Measurements from ENCODE around the gene TCHH.

TCHH gene

DNA sequence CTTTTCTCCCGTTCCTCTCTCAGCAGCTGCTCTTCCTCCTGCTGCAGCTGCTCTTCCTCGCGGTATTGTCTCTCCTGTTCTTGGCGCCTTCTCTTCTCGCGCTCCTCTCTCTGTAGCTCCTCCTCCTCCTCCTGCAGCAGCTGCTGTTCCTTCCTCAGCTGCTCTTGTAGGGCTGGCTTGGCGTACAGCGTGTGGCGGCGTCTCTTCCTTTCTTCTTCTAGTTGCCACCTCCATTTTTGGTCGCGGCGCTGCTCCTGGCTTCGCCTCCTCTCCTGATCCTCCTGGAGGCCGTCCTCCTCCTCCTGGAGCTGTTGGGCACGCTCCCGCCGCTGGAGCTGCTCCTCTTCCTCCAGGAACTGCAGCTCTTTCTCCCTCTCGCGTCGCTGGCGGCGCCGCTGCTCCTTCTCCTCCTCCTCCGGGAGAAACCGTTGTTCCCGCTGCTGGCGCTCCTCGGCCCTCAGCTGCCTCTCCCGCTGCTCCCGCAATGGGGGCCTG is 4.8 kb downstream of the TCHH start (continued):
- TF ChIP-seq ZNF132 (tag by site-specific recombination; IDR thresholded peaks at IDR 0.05; ENCODE audit: borderline replicate concordance) (no peak), SP3 (tag by site-specific recombination; IDR thresholded peaks at IDR 0.05) (peak; percentile 38; the same call in 1 of the 2 replicates), ZNF785 (tag by site-specific recombination; IDR thresholded peaks at IDR 0.05) (no peak), ZNF670 (tag by site-specific recombination; IDR thresholded peaks at IDR 0.05; ENCODE audit: low read depth) (no peak), ZNF2 (tag by site-specific recombination; IDR thresholded peaks at IDR 0.05) (no peak), ZNF473 (tag by site-specific recombination; IDR thresholded peaks at IDR 0.05) (no peak), TRIM28 (IDR thresholded peaks at IDR 0.05; ENCODE audit: borderline replicate concordance, low read length) (peak; percentile 70; the same call in 1 of the 2 replicates), ZNF843 (tag by site-specific recombination; IDR thresholded peaks at IDR 0.05) (no peak), HOXD13 (CRISPR knock-in tag; IDR thresholded peaks at IDR 0.05; ENCODE audit: borderline replicate concordance) (no peak), KLF16 (tag by site-specific recombination; IDR thresholded peaks at IDR 0.05) (peak; percentile 29; the same call in 1 of the 2 replicates), ZNF157 (tag by site-specific recombination; IDR thresholded peaks at IDR 0.05) (no peak), ZNF211 (tag by site-specific recombination; IDR thresholded peaks at IDR 0.05; ENCODE audit: low read depth) (no peak), ZNF544 (tag by site-specific recombination; IDR thresholded peaks at IDR 0.05) (no peak), ZNF626 (tag by site-specific recombination; IDR thresholded peaks at IDR 0.05) (no peak), GFI1B (tag by site-specific recombination; IDR thresholded peaks at IDR 0.05) (no peak), MYNN (tag by site-specific recombination; IDR thresholded peaks at IDR 0.05; ENCODE audit: borderline replicate concordance) (no peak), ZNF16 (tag by site-specific recombination; IDR thresholded peaks at IDR 0.05; ENCODE audit: low read depth) (no peak)
- TF ChIP-seq, protein P1, sequence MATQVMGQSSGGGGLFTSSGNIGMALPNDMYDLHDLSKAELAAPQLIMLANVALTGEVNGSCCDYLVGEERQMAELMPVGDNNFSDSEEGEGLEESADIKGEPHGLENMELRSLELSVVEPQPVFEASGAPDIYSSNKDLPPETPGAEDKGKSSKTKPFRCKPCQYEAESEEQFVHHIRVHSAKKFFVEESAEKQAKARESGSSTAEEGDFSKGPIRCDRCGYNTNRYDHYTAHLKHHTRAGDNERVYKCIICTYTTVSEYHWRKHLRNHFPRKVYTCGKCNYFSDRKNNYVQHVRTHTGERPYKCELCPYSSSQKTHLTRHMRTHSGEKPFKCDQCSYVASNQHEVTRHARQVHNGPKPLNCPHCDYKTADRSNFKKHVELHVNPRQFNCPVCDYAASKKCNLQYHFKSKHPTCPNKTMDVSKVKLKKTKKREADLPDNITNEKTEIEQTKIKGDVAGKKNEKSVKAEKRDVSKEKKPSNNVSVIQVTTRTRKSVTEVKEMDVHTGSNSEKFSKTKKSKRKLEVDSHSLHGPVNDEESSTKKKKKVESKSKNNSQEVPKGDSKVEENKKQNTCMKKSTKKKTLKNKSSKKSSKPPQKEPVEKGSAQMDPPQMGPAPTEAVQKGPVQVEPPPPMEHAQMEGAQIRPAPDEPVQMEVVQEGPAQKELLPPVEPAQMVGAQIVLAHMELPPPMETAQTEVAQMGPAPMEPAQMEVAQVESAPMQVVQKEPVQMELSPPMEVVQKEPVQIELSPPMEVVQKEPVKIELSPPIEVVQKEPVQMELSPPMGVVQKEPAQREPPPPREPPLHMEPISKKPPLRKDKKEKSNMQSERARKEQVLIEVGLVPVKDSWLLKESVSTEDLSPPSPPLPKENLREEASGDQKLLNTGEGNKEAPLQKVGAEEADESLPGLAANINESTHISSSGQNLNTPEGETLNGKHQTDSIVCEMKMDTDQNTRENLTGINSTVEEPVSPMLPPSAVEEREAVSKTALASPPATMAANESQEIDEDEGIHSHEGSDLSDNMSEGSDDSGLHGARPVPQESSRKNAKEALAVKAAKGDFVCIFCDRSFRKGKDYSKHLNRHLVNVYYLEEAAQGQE (tag by site-specific recombination; IDR thresholded peaks at IDR 0.05), result 0 out of 2 replicates have a peak, but pooled peaks have one; percentile 42
- TF ChIP-seq, protein P2, sequence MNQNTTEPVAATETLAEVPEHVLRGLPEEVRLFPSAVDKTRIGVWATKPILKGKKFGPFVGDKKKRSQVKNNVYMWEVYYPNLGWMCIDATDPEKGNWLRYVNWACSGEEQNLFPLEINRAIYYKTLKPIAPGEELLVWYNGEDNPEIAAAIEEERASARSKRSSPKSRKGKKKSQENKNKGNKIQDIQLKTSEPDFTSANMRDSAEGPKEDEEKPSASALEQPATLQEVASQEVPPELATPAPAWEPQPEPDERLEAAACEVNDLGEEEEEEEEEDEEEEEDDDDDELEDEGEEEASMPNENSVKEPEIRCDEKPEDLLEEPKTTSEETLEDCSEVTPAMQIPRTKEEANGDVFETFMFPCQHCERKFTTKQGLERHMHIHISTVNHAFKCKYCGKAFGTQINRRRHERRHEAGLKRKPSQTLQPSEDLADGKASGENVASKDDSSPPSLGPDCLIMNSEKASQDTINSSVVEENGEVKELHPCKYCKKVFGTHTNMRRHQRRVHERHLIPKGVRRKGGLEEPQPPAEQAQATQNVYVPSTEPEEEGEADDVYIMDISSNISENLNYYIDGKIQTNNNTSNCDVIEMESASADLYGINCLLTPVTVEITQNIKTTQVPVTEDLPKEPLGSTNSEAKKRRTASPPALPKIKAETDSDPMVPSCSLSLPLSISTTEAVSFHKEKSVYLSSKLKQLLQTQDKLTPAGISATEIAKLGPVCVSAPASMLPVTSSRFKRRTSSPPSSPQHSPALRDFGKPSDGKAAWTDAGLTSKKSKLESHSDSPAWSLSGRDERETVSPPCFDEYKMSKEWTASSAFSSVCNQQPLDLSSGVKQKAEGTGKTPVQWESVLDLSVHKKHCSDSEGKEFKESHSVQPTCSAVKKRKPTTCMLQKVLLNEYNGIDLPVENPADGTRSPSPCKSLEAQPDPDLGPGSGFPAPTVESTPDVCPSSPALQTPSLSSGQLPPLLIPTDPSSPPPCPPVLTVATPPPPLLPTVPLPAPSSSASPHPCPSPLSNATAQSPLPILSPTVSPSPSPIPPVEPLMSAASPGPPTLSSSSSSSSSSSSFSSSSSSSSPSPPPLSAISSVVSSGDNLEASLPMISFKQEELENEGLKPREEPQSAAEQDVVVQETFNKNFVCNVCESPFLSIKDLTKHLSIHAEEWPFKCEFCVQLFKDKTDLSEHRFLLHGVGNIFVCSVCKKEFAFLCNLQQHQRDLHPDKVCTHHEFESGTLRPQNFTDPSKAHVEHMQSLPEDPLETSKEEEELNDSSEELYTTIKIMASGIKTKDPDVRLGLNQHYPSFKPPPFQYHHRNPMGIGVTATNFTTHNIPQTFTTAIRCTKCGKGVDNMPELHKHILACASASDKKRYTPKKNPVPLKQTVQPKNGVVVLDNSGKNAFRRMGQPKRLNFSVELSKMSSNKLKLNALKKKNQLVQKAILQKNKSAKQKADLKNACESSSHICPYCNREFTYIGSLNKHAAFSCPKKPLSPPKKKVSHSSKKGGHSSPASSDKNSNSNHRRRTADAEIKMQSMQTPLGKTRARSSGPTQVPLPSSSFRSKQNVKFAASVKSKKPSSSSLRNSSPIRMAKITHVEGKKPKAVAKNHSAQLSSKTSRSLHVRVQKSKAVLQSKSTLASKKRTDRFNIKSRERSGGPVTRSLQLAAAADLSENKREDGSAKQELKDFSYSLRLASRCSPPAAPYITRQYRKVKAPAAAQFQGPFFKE (tag by site-specific recombination; IDR thresholded peaks at IDR 0.05; ENCODE audit: borderline replicate concordance), result no peak
- TF ChIP-seq, protein P3, sequence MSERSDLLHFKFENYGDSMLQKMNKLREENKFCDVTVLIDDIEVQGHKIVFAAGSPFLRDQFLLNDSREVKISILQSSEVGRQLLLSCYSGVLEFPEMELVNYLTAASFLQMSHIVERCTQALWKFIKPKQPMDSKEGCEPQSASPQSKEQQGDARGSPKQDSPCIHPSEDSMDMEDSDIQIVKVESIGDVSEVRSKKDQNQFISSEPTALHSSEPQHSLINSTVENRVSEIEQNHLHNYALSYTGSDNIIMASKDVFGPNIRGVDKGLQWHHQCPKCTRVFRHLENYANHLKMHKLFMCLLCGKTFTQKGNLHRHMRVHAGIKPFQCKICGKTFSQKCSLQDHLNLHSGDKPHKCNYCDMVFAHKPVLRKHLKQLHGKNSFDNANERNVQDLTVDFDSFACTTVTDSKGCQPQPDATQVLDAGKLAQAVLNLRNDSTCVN (tag by site-specific recombination; optimal IDR thresholded peaks at IDR 0.05), result no peak
- TF ChIP-seq, protein P4, sequence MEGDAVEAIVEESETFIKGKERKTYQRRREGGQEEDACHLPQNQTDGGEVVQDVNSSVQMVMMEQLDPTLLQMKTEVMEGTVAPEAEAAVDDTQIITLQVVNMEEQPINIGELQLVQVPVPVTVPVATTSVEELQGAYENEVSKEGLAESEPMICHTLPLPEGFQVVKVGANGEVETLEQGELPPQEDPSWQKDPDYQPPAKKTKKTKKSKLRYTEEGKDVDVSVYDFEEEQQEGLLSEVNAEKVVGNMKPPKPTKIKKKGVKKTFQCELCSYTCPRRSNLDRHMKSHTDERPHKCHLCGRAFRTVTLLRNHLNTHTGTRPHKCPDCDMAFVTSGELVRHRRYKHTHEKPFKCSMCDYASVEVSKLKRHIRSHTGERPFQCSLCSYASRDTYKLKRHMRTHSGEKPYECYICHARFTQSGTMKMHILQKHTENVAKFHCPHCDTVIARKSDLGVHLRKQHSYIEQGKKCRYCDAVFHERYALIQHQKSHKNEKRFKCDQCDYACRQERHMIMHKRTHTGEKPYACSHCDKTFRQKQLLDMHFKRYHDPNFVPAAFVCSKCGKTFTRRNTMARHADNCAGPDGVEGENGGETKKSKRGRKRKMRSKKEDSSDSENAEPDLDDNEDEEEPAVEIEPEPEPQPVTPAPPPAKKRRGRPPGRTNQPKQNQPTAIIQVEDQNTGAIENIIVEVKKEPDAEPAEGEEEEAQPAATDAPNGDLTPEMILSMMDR (tag by site-specific recombination; IDR thresholded peaks at IDR 0.05), result peak; percentile 84
- TF ChIP-seq, protein P5, sequence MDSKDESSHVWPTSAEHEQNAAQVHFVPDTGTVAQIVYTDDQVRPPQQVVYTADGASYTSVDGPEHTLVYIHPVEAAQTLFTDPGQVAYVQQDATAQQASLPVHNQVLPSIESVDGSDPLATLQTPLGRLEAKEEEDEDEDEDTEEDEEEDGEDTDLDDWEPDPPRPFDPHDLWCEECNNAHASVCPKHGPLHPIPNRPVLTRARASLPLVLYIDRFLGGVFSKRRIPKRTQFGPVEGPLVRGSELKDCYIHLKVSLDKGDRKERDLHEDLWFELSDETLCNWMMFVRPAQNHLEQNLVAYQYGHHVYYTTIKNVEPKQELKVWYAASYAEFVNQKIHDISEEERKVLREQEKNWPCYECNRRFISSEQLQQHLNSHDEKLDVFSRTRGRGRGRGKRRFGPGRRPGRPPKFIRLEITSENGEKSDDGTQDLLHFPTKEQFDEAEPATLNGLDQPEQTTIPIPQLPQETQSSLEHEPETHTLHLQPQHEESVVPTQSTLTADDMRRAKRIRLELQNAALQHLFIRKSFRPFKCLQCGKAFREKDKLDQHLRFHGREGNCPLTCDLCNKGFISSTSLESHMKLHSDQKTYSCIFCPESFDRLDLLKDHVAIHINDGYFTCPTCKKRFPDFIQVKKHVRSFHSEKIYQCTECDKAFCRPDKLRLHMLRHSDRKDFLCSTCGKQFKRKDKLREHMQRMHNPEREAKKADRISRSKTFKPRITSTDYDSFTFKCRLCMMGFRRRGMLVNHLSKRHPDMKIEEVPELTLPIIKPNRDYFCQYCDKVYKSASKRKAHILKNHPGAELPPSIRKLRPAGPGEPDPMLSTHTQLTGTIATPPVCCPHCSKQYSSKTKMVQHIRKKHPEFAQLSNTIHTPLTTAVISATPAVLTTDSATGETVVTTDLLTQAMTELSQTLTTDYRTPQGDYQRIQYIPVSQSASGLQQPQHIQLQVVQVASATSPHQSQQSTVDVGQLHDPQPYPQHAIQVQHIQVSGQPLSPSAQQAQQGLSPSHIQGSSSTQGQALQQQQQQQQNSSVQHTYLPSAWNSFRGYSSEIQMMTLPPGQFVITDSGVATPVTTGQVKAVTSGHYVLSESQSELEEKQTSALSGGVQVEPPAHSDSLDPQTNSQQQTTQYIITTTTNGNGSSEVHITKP (tag by site-specific recombination; IDR thresholded peaks at IDR 0.05), result peak; percentile 15; the same call in 1 of the 2 replicates
- TF ChIP-seq, protein P6, sequence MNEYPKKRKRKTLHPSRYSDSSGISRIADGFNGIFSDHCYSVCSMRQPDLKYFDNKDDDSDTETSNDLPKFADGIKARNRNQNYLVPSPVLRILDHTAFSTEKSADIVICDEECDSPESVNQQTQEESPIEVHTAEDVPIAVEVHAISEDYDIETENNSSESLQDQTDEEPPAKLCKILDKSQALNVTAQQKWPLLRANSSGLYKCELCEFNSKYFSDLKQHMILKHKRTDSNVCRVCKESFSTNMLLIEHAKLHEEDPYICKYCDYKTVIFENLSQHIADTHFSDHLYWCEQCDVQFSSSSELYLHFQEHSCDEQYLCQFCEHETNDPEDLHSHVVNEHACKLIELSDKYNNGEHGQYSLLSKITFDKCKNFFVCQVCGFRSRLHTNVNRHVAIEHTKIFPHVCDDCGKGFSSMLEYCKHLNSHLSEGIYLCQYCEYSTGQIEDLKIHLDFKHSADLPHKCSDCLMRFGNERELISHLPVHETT (tag by site-specific recombination; IDR thresholded peaks at IDR 0.05), result no peak
